SK-N-MC (cell line): ENCODE measurements around the gene SIGLEC7.

Source experiments
- EZH2 ChIP-seq: fragments of 200-600 bp; sonication (generic); IDR thresholded peaks from one replicate; pipeline ENCODE4 v1.6.1; 2017; ENCODE audit warnings: antibody characterized with exemption
- FOXP2 ChIP-seq: optimal IDR thresholded peaks from 2 replicates; pipeline ENCODE3; 2011; ENCODE audit warnings: mild to moderate bottlenecking, moderate library complexity; ENCODE audit not compliant: insufficient read depth; ENCODE audit errors: extremely low read length, control extremely low read depth
- POLR2AphosphoS5 ChIP-seq: IDR thresholded peaks from 2 replicates; pipeline ENCODE4 v1.6.1; 2012; ENCODE audit warnings: mild to moderate bottlenecking, low read depth, low read length, borderline replicate concordance

DNA sequence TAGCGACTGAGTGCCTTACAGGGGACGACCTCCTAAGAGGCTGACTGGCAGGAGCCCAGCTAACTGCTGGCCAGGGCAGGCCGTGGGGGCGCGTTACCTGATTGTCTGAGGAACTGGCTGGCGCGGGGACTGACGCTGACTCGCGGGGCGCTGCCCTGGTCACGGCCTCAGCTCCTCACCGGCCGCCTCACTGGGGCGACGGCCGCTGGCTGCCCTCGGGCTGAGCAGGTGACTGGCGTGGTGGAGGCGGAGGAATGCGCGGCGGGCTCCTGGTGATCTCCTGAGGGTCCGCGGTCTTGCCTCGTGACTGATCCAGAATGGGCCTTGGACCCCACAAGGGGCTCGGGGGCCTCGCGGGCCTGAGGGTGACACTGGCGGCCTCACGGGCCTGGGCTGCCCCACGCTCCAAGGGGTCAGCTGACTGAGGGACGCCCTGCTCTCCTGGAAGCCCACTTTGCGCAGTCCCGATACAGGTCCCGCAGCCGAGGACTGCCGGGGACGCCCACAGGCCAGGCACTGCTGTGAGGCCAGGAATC, 39.3 kb downstream of the SIGLEC7 start:
- no peak for TF ChIP-seq POLR2AphosphoS5
- TF ChIP-seq EZH2 = no peak
- TF ChIP-seq FOXP2 = no peak
